Epithelial cell of proximal tubule (primary cell): ENCODE measurements around the gene PLA2G4D. TPM values are rescaled to one million over a fixed set of nuclear protein-coding genes. Genes with fewer than 3 reads are reported as not detected.

Experiments used
- DNase-seq: peaks from one replicate; pipeline ENCODE4 v3.0.0-alpha.2; 2011; ENCODE audit warnings: low read depth
- H3K4me3 ChIP-seq: 2 replicates; pipeline ENCODE4 v1.5.1; 2011; ENCODE audit warnings: low read depth, mild to moderate bottlenecking, low read length
- CTCF ChIP-seq: conservative IDR thresholded peaks from 2 replicates; pipeline ENCODE4 v1.5.1; 2012; ENCODE audit warnings: low read depth, mild to moderate bottlenecking, low read length
- total RNA-seq: library from RNA; depleted of rRNA; stranded (reverse); fragments of >200 nt; gene quantifications from 2 replicates; pipeline ENCODE4 v1.2.3, GENCODE V29; 2015

The PLA2G4D gene
- total RNA-seq, 1 donor from 2014 or later, result not detected

- no peak for DNase-seq
- TF ChIP-seq CTCF, result no peak
- no peak overlapping the region for H3K4me3 ChIP-seq
These were observed 3.6 kb downstream of the PLA2G4D start for GRCh38 chr15:42090781-42091180.

GRCh38 chr15:42090370-42090769 is 4.0 kb downstream of the PLA2G4D start:
- H3K4me3 ChIP-seq, result no peak overlapping the region
- no peak for TF ChIP-seq CTCF
- DNase-seq, result no peak

GRCh38 chr15:42089942-42090341 is 4.4 kb downstream of the PLA2G4D start:
- TF ChIP-seq CTCF, result no peak
- no peak for DNase-seq

GRCh38 chr15:42088801-42089640 is 5.3 kb downstream of the PLA2G4D start:
- no peak for DNase-seq
- TF ChIP-seq CTCF, result no peak
- no peak overlapping the region for H3K4me3 ChIP-seq

More at GRCh38 chr15:42089942-42090341, 4.4 kb downstream of the PLA2G4D start:
- no peak overlapping the region for H3K4me3 ChIP-seq

GRCh38 chr15:42087926-42088800 is 6.2 kb downstream of the PLA2G4D start:
- no peak for DNase-seq
- TF ChIP-seq CTCF, result no peak
- no peak overlapping the region for H3K4me3 ChIP-seq

- TF ChIP-seq CTCF, result no peak
- H3K4me3 ChIP-seq, result no peak overlapping the region
- DNase-seq, result no peak
These were observed 6.9 kb downstream of the PLA2G4D start for GRCh38 chr15:42087460-42087859.
